Stimulated activated CD8-positive, alpha-beta memory T cell treated with anti-CD3 and anti-CD28 coated beads, Interleukin-15, amount 100 ng/mL, for 1 hour (primary cell): Measurements from ENCODE around the gene ZDHHC11.
A peak's percentile ranks its signal among the peaks of the same experiment; 100 is the strongest.

Experiments
- DNase-seq: peaks from one replicate; pipeline ENCODE4 v3.0.0-alpha.2; 2020; ENCODE audit warnings: low read depth

The ZDHHC11 gene

DNA sequence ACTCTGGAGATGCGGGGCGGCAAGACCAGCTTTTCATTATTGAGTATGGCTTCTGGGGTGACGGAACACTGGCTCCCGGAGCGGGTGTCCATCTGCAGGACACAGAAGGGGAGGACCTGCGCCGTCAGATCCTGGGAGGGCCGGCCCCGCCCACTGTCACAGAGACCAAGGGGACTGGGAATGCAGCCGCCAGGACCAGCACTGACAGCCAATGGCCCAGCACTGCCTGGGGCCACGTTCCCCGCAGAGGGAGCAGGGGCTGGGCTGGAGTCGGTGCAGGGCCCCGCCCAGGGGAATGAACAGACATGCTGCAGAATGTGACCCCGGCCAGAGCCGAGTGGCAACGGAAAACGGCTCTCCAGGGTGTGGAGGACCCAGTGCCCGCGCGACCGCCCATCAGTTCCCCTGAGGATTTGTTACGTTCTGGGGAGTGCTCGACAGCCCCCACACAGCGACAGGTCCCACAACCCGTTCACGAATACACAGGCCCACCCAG, at the start of gene ZDHHC11:
ZDHHC11 (minus strand) TSS at position 476 of the 496 bp plus-strand sequence; CDS start at position 92, 384 bp downstream.
- no peak for DNase-seq

- DNase-seq, result no peak
Measured at GRCh38 chr5:893711-894110, 42.9 kb upstream of the ZDHHC11 start.

GRCh38 chr5:893137-893506, 42.3 kb upstream of the ZDHHC11 start:
- no peak for DNase-seq

GRCh38 chr5:892394-893136, 41.8 kb upstream of the ZDHHC11 start, which contains the start of the genes BRD9 and TRIP13:
Gene BRD9 (minus strand): TSS chr5:892801. CDS start chr5:892657, 144 bp downstream.
Gene TRIP13 (plus strand): TSS chr5:892884. CDS start chr5:892999, 115 bp downstream.
- DNase-seq, result peak; percentile 51

- no peak for DNase-seq
Measured at GRCh38 chr5:891837-892393, 41.1 kb upstream of the ZDHHC11 start.

DNA sequence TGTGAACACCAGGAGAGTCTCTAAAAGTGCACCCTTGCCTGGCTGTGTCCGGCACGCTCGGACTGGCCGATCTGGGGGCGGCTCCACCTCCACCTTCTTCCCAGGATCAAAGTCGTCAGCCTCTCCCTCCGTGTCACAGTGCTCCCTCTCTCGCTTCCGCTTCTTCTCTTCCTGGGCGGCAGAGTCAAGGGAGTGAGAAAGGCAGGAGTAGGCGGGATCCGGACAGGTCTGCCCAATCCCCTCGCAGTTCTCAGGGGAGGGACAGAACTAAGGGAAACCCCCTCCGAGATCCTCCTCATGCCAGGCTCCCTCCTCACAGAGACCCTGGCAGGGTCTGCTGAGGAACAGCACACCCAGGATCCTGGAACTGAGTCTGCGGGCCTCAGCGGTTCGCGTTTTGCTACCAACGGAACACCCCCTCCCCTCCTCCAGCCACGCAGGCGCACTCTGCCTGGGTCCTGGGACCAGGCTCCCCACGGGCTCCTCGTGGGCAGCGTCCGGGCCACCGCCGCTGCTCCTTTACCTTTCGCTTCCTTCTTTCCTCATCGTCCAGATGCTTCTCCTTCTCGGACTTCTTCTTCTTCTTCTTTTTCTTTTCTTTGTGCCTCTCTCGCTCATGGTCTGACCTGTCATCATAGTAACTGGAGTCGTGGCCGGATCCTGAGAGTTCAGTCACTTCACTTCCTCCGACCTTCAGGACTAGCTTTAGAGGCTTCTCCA, 40.5 kb upstream of the ZDHHC11 start:
- DNase-seq, result no peak

DNA sequence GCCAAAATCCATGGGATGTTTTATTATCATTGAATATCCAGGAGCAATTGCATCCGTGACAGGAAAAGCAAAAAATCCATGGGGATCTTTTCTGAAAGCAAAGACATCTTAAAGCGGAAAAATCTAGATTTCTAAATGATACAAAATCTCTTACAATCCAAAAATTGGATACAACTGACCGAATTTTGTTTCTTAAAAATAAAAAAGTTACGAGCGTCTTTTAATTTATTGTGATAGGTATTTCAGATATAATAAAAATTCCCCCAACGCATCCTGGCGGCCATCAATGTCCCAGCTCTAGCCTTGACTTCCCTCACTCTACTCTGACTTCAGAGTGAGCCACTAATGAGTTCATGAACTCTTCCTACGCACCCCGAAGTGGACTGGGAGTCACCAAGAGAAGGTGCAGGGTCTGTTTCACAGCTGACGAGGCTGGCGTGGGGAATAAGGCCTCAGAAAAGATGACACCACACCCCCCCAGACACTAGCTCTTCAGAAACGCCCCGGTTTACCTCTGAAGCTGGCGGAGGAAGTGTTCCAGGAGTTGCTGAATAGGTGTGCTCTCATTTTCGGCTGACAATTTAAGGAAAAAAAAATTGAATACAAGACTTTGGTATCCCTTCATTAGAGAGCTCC, 38.4 kb upstream of the ZDHHC11 start:
- no peak for DNase-seq

- no peak for DNase-seq
Measured at GRCh38 chr5:888638-889035, 37.9 kb upstream of the ZDHHC11 start.

DNA sequence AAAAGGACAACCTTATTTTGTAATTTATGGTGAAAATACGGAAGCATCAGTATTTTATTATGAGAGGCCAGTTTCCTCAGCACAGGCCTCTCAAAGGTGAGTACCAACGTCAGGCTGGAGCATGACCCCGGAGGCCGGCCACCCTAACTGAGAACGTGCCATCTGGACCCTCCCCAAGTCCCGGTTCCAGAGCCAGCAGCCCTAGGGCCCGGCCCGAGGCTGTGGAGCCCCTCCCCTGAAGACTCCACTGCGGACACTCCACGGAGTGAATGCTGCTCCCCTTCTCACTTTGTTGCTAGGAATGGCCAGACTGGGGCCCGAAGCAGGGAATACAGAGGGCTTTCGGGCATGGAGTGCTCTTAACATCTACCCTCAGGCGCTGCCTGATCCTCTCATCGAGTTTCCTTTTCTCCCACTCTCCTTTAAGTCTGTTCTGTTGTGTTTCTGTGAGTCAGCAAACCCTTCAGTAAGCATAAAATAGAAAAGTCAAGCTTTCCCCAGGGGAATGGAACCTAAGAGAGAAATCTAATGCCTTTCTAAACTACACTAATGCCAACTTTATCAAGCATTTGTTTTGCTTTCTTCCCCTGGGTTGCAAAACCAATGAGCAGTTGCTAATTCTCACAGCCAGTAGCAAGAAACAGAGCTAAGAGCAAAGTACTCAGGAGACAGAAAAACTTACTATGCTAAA, 37.3 kb upstream of the ZDHHC11 start:
- no peak for DNase-seq

DNA sequence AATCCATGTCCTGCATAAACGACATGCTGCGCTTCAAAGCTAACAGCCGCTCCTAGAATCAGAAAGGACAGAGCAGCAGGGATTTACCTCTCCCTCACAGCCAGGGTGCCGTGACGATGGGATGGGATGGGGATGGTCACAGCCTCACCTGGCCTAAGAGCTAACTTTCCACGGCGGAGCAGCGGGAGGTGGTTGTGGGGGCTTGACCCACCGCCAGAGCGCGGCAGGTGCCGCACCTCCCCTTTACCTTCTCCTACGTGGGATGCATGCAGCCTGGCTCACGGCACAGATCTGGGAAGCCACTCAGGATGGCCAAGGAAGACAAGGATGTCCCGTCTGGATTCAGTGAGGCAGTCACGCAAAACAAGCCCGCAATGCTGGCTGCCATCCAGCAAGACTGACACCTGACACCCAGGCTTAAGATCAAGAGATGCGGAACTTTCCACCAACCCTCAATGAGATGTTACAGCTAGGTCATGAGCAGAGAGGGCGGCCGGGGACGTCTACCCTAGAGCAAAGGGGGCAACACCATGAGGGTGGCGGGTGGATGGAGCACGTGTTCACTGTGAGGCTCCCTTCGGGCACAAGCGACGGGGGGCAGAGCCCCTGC, 36.0 kb upstream of the ZDHHC11 start:
- DNase-seq, result no peak

DNA sequence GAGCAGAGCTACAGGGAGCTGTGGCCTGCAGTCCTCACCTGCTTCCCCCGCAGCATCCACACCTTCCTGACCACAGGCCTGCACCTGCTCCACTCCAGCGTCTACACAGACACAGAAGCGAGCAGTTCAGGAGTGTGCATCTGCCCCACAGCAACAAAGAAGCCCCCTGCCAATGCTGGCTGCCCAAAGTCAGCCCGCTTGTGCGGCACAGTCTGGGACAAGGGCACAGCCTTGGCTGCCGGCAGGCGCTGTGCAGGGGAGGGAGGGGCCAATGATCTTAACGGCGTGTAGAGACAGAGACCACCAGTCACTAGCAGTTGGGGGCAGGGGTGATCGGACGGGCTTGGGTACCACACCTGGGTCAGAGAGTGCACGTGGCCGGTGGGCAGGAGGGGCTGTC, 35.2 kb upstream of the ZDHHC11 start:
- DNase-seq, result no peak

- no peak for DNase-seq
Measured at GRCh38 chr5:885529-885928, 34.7 kb upstream of the ZDHHC11 start.

DNA sequence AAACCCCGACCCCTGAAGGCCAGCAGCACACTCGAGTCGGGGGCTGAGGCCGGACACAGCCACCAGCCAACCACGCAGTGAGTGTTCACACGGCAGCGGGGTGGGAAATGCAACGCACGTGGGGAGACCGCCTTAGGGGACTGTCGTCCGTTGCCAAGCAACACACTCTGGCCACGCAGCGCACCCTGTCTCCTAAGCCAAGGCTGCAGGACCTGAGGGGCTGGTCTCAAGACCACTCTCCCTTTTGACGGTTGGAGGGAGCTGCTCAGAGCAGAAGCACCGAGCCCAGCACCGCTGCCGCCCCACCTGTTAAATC, 34.3 kb upstream of the ZDHHC11 start:
- DNase-seq, result no peak

DNA sequence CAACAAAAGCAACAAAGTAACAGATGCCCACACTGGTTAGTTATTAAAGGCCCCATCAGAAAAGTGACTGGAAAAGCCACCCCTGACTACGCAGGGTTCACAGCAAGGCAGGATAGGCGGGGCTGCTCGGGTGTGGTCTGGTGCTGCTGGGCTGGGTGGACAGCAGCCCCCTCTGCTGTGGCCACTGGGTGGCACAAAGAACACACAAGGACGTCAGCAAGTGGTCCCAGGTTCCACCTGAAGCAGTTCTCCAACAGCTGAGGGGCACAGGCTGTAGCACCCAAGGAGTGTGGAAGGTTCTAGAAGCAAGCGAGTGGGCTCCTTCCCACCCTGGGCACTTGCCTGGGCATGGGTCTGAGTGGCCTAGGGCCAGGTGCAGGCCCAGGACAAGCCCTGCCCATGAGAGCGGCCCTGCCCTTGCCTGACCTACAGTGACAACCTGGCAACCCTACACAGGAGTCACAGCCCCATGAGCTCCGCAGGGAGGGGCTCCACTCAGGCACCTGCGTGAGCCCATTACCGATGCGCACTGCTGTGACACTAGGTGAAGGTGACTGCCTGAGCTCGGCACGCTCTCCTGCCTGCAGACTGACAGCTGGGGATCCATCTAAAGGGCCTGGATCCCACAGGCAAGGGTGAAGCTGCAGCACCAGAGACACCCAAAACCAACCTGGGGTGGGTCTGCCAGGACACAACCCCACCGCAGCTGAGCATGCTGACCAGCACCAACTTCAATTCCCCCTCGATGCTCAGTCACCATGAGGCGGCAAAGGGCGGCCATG, 33.8 kb upstream of the ZDHHC11 start:
- DNase-seq, result no peak

DNA sequence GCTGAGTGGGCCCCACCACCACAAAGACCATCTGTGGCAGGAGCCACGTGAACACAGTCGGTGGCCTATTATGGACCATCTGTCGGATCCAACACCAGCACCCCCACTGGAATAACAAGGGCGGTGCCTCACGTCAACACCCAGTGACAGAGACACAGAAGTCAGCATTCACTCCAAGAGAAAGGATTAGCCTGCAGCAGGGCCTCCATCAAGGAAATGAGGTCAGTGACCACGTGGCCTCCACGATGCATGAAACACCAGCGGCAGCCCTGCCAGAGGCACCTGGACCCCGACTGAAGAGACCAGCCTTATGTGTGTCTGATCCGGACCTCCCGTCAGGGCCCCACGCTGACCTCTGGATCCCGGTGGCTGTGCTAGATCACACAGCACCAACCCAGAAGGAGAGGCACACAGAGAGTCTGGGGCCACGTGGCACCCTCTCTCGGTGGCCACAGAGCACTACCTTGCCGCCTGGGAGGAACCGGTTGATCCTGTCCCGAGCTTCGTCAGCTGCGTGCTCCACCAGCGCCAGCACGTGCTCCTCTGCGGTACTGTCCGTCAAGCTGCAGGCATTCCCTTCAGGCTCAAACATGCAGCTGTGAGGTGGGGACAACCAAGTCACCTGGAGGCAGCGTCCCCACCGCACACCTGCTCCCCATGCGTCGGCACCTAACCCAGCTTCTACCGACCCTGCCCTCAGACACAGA, 32.8 kb upstream of the ZDHHC11 start:
- no peak for DNase-seq

- no peak for DNase-seq
Measured at GRCh38 chr5:882253-883183, 31.7 kb upstream of the ZDHHC11 start.

DNA sequence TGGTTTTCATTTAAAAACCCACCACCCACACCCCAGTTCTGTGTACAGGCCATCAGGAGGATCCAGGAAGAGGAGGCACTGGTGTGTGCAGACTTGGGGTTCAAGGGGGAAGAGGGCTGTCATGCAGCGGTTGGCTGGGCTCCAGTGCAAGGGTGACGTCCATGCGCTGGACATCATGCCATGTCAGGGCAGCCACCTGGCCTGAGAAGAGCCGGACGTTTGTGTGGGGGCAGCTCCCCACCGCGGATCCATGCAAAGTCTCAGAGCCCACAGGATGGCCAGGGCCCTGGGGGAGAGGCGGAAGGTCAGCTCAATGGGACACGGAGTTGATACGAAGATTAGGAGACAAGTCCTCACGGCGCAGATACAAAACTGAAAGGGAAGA, 30.8 kb upstream of the ZDHHC11 start:
- DNase-seq, result no peak

DNA sequence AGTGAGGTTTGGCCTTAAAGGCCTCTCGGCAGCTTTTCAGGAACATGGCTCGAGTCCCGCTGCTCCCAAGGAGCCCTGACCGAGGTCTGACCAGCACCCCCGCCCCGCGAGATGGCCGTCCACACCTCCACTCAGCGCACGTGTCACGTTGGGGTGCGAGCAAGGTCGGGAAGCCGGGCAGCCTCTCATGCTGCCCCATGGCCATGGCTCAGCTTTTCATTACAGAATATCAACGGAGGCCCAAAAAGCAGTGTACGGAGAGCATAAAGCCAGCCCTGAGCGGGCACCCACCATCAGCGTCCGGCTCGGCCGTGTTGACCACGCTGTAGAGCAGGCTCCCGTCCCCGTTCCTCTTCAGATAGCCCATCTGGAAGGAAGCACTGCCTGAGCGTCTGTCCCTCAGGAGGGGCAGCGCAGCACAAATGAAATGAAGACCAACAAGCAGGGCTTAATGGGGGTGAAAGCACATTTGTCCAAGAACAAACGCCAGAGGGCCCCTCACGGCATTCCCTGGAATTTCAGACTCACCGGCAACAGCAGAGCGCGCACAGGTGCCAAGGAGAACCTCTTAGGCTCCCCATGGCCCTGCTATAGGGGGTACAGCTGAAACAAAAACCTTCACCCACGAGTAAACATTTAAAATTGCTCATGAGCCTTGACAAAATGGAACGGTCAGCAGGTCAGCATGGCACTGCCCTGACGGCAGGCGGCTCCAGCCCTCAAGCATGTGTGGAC, 30.2 kb upstream of the ZDHHC11 start:
- no peak for DNase-seq
